K562 (cell line): ENCODE measurements around the gene ENTR1. TPM values are rescaled to one million over a fixed set of nuclear protein-coding genes. Genes with fewer than 3 reads are reported as not detected.
A peak's percentile ranks its signal among the peaks of the same experiment; 100 is the strongest.

Source experiments
- BRCA1 ChIP-seq, 2 experiments: fragments of 450-650 bp in 1 of 2; sonication (generic) in 1 of 2; formaldehyde crosslinking in 1 of 2; IDR thresholded peaks; 2 replicates each; pipeline versions ENCODE4 v1.5.0 to v1.6.1; 2017 to 2020; ENCODE audit warnings: mild to moderate bottlenecking in 1 of 2, missing genetic modification reagents in 1 of 2
- CCNT2 ChIP-seq: IDR thresholded peaks from 2 replicates; pipeline ENCODE4 v1.6.1; 2011; ENCODE audit warnings: borderline replicate concordance, low read depth, mild to moderate bottlenecking, moderate library complexity, mixed read lengths, low read length; ENCODE audit not compliant: insufficient read length; ENCODE audit errors: extremely low read depth
- CTBP1 ChIP-seq: fragments of 450-650 bp; IDR thresholded peaks from 2 replicates; pipeline ENCODE4 v1.6.1; 2016; ENCODE audit warnings: borderline replicate concordance
- ETV1 ChIP-seq: fragments of 450-650 bp; conservative IDR thresholded peaks from 2 replicates; pipeline ENCODE4 v1.6.1; 2016; ENCODE audit warnings: missing genetic modification characterization, control low read depth, low read depth, missing compliant biosample characterization
- HNRNPUL1 ChIP-seq: fragments of 200-400 bp; formaldehyde crosslinking; IDR thresholded peaks from 2 replicates; pipeline ENCODE4 v1.6.1; 2017; ENCODE audit warnings: low read length
- KDM4B ChIP-seq, 2 experiments: fragments of 450-650 bp in 1 of 2; sonication (generic) in 1 of 2; IDR thresholded peaks; 2 replicates each; pipeline ENCODE4 v1.6.1; 2016 to 2017; ENCODE audit warnings: borderline replicate concordance in 2 of 2, antibody characterized with exemption in 1 of 2, low read depth in 1 of 2, mild to moderate bottlenecking in 1 of 2
- MEF2D ChIP-seq: conservative IDR thresholded peaks from 2 replicates; pipeline ENCODE4 v1.6.1; 2016; ENCODE audit warnings: low read depth, missing genetic modification characterization, missing compliant biosample characterization
- NCOA2 ChIP-seq, 2 experiments: fragments of 450-650 bp; IDR thresholded peaks; 2 replicates each; pipeline ENCODE4 v1.6.1; 2018; ENCODE audit warnings: mild to moderate bottlenecking in 2 of 2, moderate library complexity in 1 of 2; ENCODE audit not compliant: partially characterized antibody in 2 of 2
- POLR2AphosphoS2 ChIP-seq: IDR thresholded peaks from 2 replicates; pipeline ENCODE4 v1.6.1; 2012; ENCODE audit warnings: low read length, improper control_type of control experiment
- PURB ChIP-seq: sonication (generic); formaldehyde crosslinking; IDR thresholded peaks from 2 replicates; pipeline ENCODE4 v1.9.0; 2021; ENCODE audit warnings: low read depth, mild to moderate bottlenecking, missing genetic modification reagents
- RBM25 ChIP-seq: fragments of 200-400 bp; formaldehyde crosslinking; IDR thresholded peaks from 2 replicates; pipeline ENCODE4 v1.6.1; 2018; ENCODE audit warnings: low read length, low read depth, moderate library complexity; ENCODE audit not compliant: severe bottlenecking
- TAF1 ChIP-seq: IDR thresholded peaks from 2 replicates; pipeline ENCODE4 v1.6.1; 2011; ENCODE audit warnings: mild to moderate bottlenecking, low read length, moderate library complexity; ENCODE audit not compliant: insufficient read depth, control insufficient read depth, severe bottlenecking; ENCODE audit errors: extremely low read depth
- TEAD1 ChIP-seq, 2 experiments: fragments of 450-650 bp in 1 of 2; sonication (generic) in 1 of 2; formaldehyde crosslinking; IDR thresholded peaks; 2 replicates each; pipeline versions ENCODE4 v1.4.0 to v1.8.0; 2020 to 2022; ENCODE audit warnings: mild to moderate bottlenecking in 2 of 2, missing genetic modification reagents in 1 of 2
- THRAP3 ChIP-seq: fragments of 450-650 bp; IDR thresholded peaks from 2 replicates; pipeline ENCODE4 v1.6.1; 2016; ENCODE audit warnings: mild to moderate bottlenecking, inconsistent platforms, borderline replicate concordance
- TRIM24 ChIP-seq, 2 experiments: fragments of 450-650 bp; IDR thresholded peaks; 2 replicates each; pipeline ENCODE4 v1.6.1; 2016
- XRCC3 ChIP-seq: fragments of 450-650 bp; IDR thresholded peaks from 2 replicates; pipeline ENCODE4 v1.6.1; 2017; ENCODE audit warnings: mild to moderate bottlenecking, moderate library complexity
- ZBTB7A ChIP-seq: IDR thresholded peaks from 2 replicates; pipeline ENCODE4 v1.6.1; 2011; ENCODE audit warnings: low read depth, mild to moderate bottlenecking, low read length, moderate library complexity, borderline replicate concordance; ENCODE audit not compliant: control insufficient read depth
- ZNF124 ChIP-seq: sonication (generic); formaldehyde crosslinking; IDR thresholded peaks from 2 replicates; pipeline ENCODE4 v1.8.1; 2022; ENCODE audit warnings: missing genetic modification reagents
- ZNF197 ChIP-seq: fragments of 200-800 bp; sonication (Bioruptor generic); IDR thresholded peaks from 2 replicates; pipeline ENCODE4 v1.6.1; 2016; ENCODE audit warnings: low read depth, missing genetic modification characterization, missing compliant biosample characterization
- ZNF41 ChIP-seq: fragments of 250-450 bp; sonication (Bioruptor Pico); conservative IDR thresholded peaks from 2 replicates; pipeline ENCODE4 v1.4.0; 2020; ENCODE audit warnings: mild to moderate bottlenecking
- ZNF655 ChIP-seq: fragments of 250-450 bp; sonication (Bioruptor Pico); IDR thresholded peaks from 2 replicates; pipeline ENCODE4 v1.5.0; 2021
- polyA plus RNA-seq, 8 experiments: library from polyadenylated mRNA; depleted of rRNA in 4 of 8; stranded (reverse) in 5 of 8; unstranded in 3 of 8; fragments of >200 nt; fragmentation: Nextera tagmentation in 2 of 8; fragmentation: Illumina TruSeq in 1 of 8; extraction: Ambion mirVana in 2 of 8; extraction: Trizol in 1 of 8; gene quantifications; 2 replicates each; pipeline versions ENCODE4 v1.2.1 to v1.2.3, GENCODE V29; 2011 to 2014; ENCODE audit warnings: inconsistent platforms in 1 of 8, missing spikeins in 1 of 8
- total RNA-seq, 7 experiments: library from RNA; depleted of rRNA in 6 of 7; stranded (reverse); fragments of >200 nt in 6 of 7; fragmentation: Illumina TruSeq in 2 of 7; extraction: Trizol in 2 of 7; gene quantifications; 2 replicates each; pipeline versions ENCODE4 v1.2.1 to v1.2.3, GENCODE V29; 2011 to 2021; ENCODE audit warnings: low replicate concordance in 1 of 7
- TF ChIP-seq, protein P1 (sequence below): fragments of 450-650 bp; formaldehyde crosslinking; IDR thresholded peaks from 2 replicates; pipeline ENCODE4 v1.4.0; 2022; ENCODE audit warnings: mild to moderate bottlenecking, moderate library complexity
- TF ChIP-seq, protein P2 (sequence below), 2 experiments: IDR thresholded peaks; 2 replicates each; pipeline ENCODE4 v1.6.1; 2012; ENCODE audit warnings: improper control_type of control experiment in 2 of 2, low read depth in 2 of 2, low read length in 2 of 2, borderline replicate concordance in 1 of 2

Gene ENTR1
- total and polyA plus RNA-seq, 9 of the 15 experiments (the other 6 are each of a cell fraction or from before 2014, with no cell fraction given): 6.7 to 106 (median 72.6) TPM

- TF ChIP-seq ZNF124: no peak
- no peak for TF ChIP-seq NCOA2 (IDR thresholded peaks at IDR 0.05; ENCODE audit: partially characterized antibody in 2 of 2)
- TF ChIP-seq MEF2D (tag): no peak
- TF ChIP-seq CTBP1: peak; percentile 80; the same call in 1 of the 2 replicates
- TF ChIP-seq ZBTB7A: peak; percentile 95
- TF ChIP-seq TRIM24 (IDR thresholded peaks at IDR 0.05): no peak
- no peak for TF ChIP-seq HNRNPUL1
- peak; percentile 78 for TF ChIP-seq TAF1
- 0 out of 4 replicates have a peak, but pooled peaks of 1 of the 2 experiments have one; percentile 12 for TF ChIP-seq TEAD1 (CRISPR knock-in tag; IDR thresholded peaks at IDR 0.05)
- TF ChIP-seq BRCA1 (IDR thresholded peaks at IDR 0.05): no peak
- TF ChIP-seq BRCA1 (CRISPR knock-in tag; IDR thresholded peaks at IDR 0.05): no peak
- peak; percentile 80 for TF ChIP-seq CCNT2
- TF ChIP-seq XRCC3: no peak
- TF ChIP-seq RBM25: no peak
- TF ChIP-seq ZNF197: no peak
- TF ChIP-seq ZNF41 (CRISPR knock-in tag): no peak
- no peak for TF ChIP-seq PURB (CRISPR knock-in tag)
- TF ChIP-seq, protein P1, sequence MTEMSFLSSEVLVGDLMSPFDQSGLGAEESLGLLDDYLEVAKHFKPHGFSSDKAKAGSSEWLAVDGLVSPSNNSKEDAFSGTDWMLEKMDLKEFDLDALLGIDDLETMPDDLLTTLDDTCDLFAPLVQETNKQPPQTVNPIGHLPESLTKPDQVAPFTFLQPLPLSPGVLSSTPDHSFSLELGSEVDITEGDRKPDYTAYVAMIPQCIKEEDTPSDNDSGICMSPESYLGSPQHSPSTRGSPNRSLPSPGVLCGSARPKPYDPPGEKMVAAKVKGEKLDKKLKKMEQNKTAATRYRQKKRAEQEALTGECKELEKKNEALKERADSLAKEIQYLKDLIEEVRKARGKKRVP (CRISPR knock-in tag): 0 out of 2 replicates have a peak, but pooled peaks have one; percentile 17
- TF ChIP-seq ZNF655 (CRISPR knock-in tag): no peak
- no peak for TF ChIP-seq THRAP3
- TF ChIP-seq POLR2AphosphoS2: no peak; the same call in 1 of the 2 replicates
- TF ChIP-seq, protein P2, sequence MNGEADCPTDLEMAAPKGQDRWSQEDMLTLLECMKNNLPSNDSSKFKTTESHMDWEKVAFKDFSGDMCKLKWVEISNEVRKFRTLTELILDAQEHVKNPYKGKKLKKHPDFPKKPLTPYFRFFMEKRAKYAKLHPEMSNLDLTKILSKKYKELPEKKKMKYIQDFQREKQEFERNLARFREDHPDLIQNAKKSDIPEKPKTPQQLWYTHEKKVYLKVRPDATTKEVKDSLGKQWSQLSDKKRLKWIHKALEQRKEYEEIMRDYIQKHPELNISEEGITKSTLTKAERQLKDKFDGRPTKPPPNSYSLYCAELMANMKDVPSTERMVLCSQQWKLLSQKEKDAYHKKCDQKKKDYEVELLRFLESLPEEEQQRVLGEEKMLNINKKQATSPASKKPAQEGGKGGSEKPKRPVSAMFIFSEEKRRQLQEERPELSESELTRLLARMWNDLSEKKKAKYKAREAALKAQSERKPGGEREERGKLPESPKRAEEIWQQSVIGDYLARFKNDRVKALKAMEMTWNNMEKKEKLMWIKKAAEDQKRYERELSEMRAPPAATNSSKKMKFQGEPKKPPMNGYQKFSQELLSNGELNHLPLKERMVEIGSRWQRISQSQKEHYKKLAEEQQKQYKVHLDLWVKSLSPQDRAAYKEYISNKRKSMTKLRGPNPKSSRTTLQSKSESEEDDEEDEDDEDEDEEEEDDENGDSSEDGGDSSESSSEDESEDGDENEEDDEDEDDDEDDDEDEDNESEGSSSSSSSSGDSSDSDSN (IDR thresholded peaks at IDR 0.05; ENCODE audit: borderline replicate concordance in 1 of 2, low read depth in 2 of 2, low read length in 2 of 2): 0 out of 4 replicates have a peak, but pooled peaks of 1 of the 2 experiments have one; percentile 52
- no peak for TF ChIP-seq ETV1
- no peak for TF ChIP-seq KDM4B (IDR thresholded peaks at IDR 0.05; ENCODE audit: borderline replicate concordance in 2 of 2, low read depth in 1 of 2)
These were observed 10.2 kb downstream of the ENTR1 start, which contains the start of gene SNAPC4 (continued) for GRCh38 chr9:136400038-136400834.
